ENCODE results near the gene ALX4.

Gene ALX4

GRCh38 chr11:44271286-44271685, 38.7 kb downstream of the ALX4 start:
- no peak overlapping the region for H2AK5ac ChIP-seq (ENCODE audit: low read length)
- H2BK120ac ChIP-seq (ENCODE audit: insufficient read depth, low read length, poor library complexity): no peak overlapping the region
- no peak overlapping the region for H4K12ac ChIP-seq (ENCODE audit: low read depth, low read length)
- H3K27ac ChIP-seq (ENCODE audit: low read depth, low read length): no peak overlapping the region
- H3K4me3 ChIP-seq (ENCODE audit: low read depth, low read length): no peak overlapping the region
- no peak overlapping the region for H3K4me2 ChIP-seq (ENCODE audit: low read length)
- H4K91ac ChIP-seq (ENCODE audit: low read depth, low read length): no peak overlapping the region
- H3K9ac ChIP-seq (ENCODE audit: low read length): no peak overlapping the region
- DNase-seq: no peak
- no peak overlapping the region for H3K14ac ChIP-seq (ENCODE audit: low read length)
- no peaks in the 10 kb centered on the region for H3K4me1 ChIP-seq (ENCODE audit: control insufficient read depth in 1 of 2, insufficient read depth in 2 of 2, low read length in 2 of 2)
- H3K4ac ChIP-seq (ENCODE audit: low read depth, low read length): no peak overlapping the region
- H3K18ac ChIP-seq (ENCODE audit: low read length): no peak overlapping the region
- H3K79me1 ChIP-seq (ENCODE audit: low read length): no peaks in the 10 kb centered on the region
- H3K79me2 ChIP-seq (ENCODE audit: control insufficient read depth, insufficient read depth, low read length, poor library complexity): no peaks in the 10 kb centered on the region
- H3K9me3 ChIP-seq (ENCODE audit: insufficient read depth, low read depth, low read length): no peaks in the 10 kb centered on the region
- H3K23ac ChIP-seq (ENCODE audit: low read length): no peak overlapping the region
- H3K36me3 ChIP-seq (ENCODE audit: control insufficient read depth in 1 of 2, insufficient read depth in 2 of 2, low read length in 2 of 2): no peaks in the 10 kb centered on the region
- H2BK12ac ChIP-seq (ENCODE audit: low read length): no peak overlapping the region
- WGBS (ENCODE audit: extremely low coverage, insufficient coverage, insufficient read length): no CpG with 5 or more reads among the region's 6 CpGs
- H2BK5ac ChIP-seq (ENCODE audit: low read depth, low read length, poor library complexity): no peak overlapping the region
- H3K27me3 ChIP-seq (ENCODE audit: insufficient read depth, low read length): no peaks in the 10 kb centered on the region
- no peak overlapping the region for H2AFZ ChIP-seq (ENCODE audit: insufficient read depth, low read length, poor library complexity)
- H4K8ac ChIP-seq (ENCODE audit: low read depth, low read length): no peak overlapping the region

GRCh38 chr11:44270403-44271273, 39.3 kb downstream of the ALX4 start:
- Histone ChIP-seq H3K18ac (ENCODE audit: low read length) (no peak overlapping the region), H3K27ac (ENCODE audit: low read depth, low read length) (no peak overlapping the region), H3K4me3 (ENCODE audit: low read depth, low read length) (no peak overlapping the region), H3K4ac (ENCODE audit: low read depth, low read length) (no peak overlapping the region), H3K36me3 (ENCODE audit: control insufficient read depth in 1 of 2, insufficient read depth in 2 of 2, low read length in 2 of 2) (no peaks in the 10 kb centered on the region), H4K91ac (ENCODE audit: low read depth, low read length) (no peak overlapping the region), H2BK12ac (ENCODE audit: low read length) (no peak overlapping the region), H4K12ac (ENCODE audit: low read depth, low read length) (no peak overlapping the region), H2BK5ac (ENCODE audit: low read depth, low read length, poor library complexity) (no peak overlapping the region), H3K4me2 (ENCODE audit: low read length) (no peak overlapping the region), H3K9me3 (ENCODE audit: insufficient read depth, low read depth, low read length) (no peaks in the 10 kb centered on the region), H3K23ac (ENCODE audit: low read length) (no peak overlapping the region), H2AFZ (ENCODE audit: insufficient read depth, low read length, poor library complexity) (no peak overlapping the region), H2AK5ac (ENCODE audit: low read length) (no peak overlapping the region), H3K14ac (ENCODE audit: low read length) (no peak overlapping the region), H3K9ac (ENCODE audit: low read length) (no peak overlapping the region), H3K27me3 (ENCODE audit: insufficient read depth, low read length) (no peaks in the 10 kb centered on the region), H3K79me1 (ENCODE audit: low read length) (no peaks in the 10 kb centered on the region), H4K8ac (ENCODE audit: low read depth, low read length) (no peak overlapping the region), H2BK120ac (ENCODE audit: insufficient read depth, low read length, poor library complexity) (no peak overlapping the region), H3K4me1 (ENCODE audit: control insufficient read depth in 1 of 2, insufficient read depth in 2 of 2, low read length in 2 of 2) (no peaks in the 10 kb centered on the region), H3K79me2 (ENCODE audit: control insufficient read depth, insufficient read depth, low read length, poor library complexity) (no peaks in the 10 kb centered on the region)
- DNase-seq: no peak
- WGBS (ENCODE audit: extremely low coverage, insufficient coverage, insufficient read length): no CpG with 5 or more reads among the region's 20 CpGs

GRCh38 chr11:44269369-44270351, 40.3 kb downstream of the ALX4 start:
- Histone ChIP-seq H3K18ac (ENCODE audit: low read length) (no peak overlapping the region), H3K4me3 (ENCODE audit: low read depth, low read length) (no peak overlapping the region), H2AK5ac (ENCODE audit: low read length) (no peak overlapping the region), H3K79me1 (ENCODE audit: low read length) (no peaks in the 10 kb centered on the region), H3K4me2 (ENCODE audit: low read length) (no peak overlapping the region), H3K9ac (ENCODE audit: low read length) (no peak overlapping the region), H2BK12ac (ENCODE audit: low read length) (no peak overlapping the region), H2BK5ac (ENCODE audit: low read depth, low read length, poor library complexity) (no peak overlapping the region), H3K23ac (ENCODE audit: low read length) (no peak overlapping the region), H3K27me3 (ENCODE audit: insufficient read depth, low read length) (no peaks in the 10 kb centered on the region), H3K36me3 (ENCODE audit: control insufficient read depth in 1 of 2, insufficient read depth in 2 of 2, low read length in 2 of 2) (no peaks in the 10 kb centered on the region), H3K27ac (ENCODE audit: low read depth, low read length) (no peak overlapping the region), H4K91ac (ENCODE audit: low read depth, low read length) (no peak overlapping the region), H3K79me2 (ENCODE audit: control insufficient read depth, insufficient read depth, low read length, poor library complexity) (no peaks in the 10 kb centered on the region), H3K4me1 (ENCODE audit: control insufficient read depth in 1 of 2, insufficient read depth in 2 of 2, low read length in 2 of 2) (no peaks in the 10 kb centered on the region), H2BK120ac (ENCODE audit: insufficient read depth, low read length, poor library complexity) (no peak overlapping the region), H3K4ac (ENCODE audit: low read depth, low read length) (no peak overlapping the region), H2AFZ (ENCODE audit: insufficient read depth, low read length, poor library complexity) (no peak overlapping the region), H4K8ac (ENCODE audit: low read depth, low read length) (no peak overlapping the region), H4K12ac (ENCODE audit: low read depth, low read length) (no peak overlapping the region), H3K14ac (ENCODE audit: low read length) (no peak overlapping the region), H3K9me3 (ENCODE audit: insufficient read depth, low read depth, low read length) (no peaks in the 10 kb centered on the region)
- WGBS (ENCODE audit: extremely low coverage, insufficient coverage, insufficient read length): no CpG with 5 or more reads among the region's 17 CpGs
- DNase-seq: no peak

- no peak overlapping the region for H2BK120ac ChIP-seq (ENCODE audit: insufficient read depth, low read length, poor library complexity)
- H4K91ac ChIP-seq (ENCODE audit: low read depth, low read length): no peak overlapping the region
- DNase-seq: no peak
- no peak overlapping the region for H3K14ac ChIP-seq (ENCODE audit: low read length)
- no peaks in the 10 kb centered on the region for H3K4me1 ChIP-seq (ENCODE audit: control insufficient read depth in 1 of 2, insufficient read depth in 2 of 2, low read length in 2 of 2)
- H4K8ac ChIP-seq (ENCODE audit: low read depth, low read length): no peak overlapping the region
- H3K27ac ChIP-seq (ENCODE audit: low read depth, low read length): no peak overlapping the region
- no peak overlapping the region for H2BK5ac ChIP-seq (ENCODE audit: low read depth, low read length, poor library complexity)
- no peak overlapping the region for H3K4me2 ChIP-seq (ENCODE audit: low read length)
- no peak overlapping the region for H3K18ac ChIP-seq (ENCODE audit: low read length)
- no peak overlapping the region for H3K4me3 ChIP-seq (ENCODE audit: low read depth, low read length)
- H3K36me3 ChIP-seq (ENCODE audit: control insufficient read depth in 1 of 2, insufficient read depth in 2 of 2, low read length in 2 of 2): no peaks in the 10 kb centered on the region
- no peak overlapping the region for H2AK5ac ChIP-seq (ENCODE audit: low read length)
- no CpG with 5 or more reads among the region's 5 CpGs for WGBS (ENCODE audit: extremely low coverage, insufficient coverage, insufficient read length)
- no peaks in the 10 kb centered on the region for H3K79me2 ChIP-seq (ENCODE audit: control insufficient read depth, insufficient read depth, low read length, poor library complexity)
- H3K9me3 ChIP-seq (ENCODE audit: insufficient read depth, low read depth, low read length): no peaks in the 10 kb centered on the region
- H2AFZ ChIP-seq (ENCODE audit: insufficient read depth, low read length, poor library complexity): no peak overlapping the region
- no peaks in the 10 kb centered on the region for H3K79me1 ChIP-seq (ENCODE audit: low read length)
- no peak overlapping the region for H3K9ac ChIP-seq (ENCODE audit: low read length)
- H3K4ac ChIP-seq (ENCODE audit: low read depth, low read length): no peak overlapping the region
- no peak overlapping the region for H3K23ac ChIP-seq (ENCODE audit: low read length)
- H4K12ac ChIP-seq (ENCODE audit: low read depth, low read length): no peak overlapping the region
- no peaks in the 10 kb centered on the region for H3K27me3 ChIP-seq (ENCODE audit: insufficient read depth, low read length)
- H2BK12ac ChIP-seq (ENCODE audit: low read length): no peak overlapping the region
These were observed 41.3 kb downstream of the ALX4 start for GRCh38 chr11:44268614-44269080.
